Measurements from ENCODE around the gene PFN4.
"Not testable (repeated sequence)": the region's sequence is repeated elsewhere in the genome, so short reads cannot be mapped to it uniquely, and the experiment has no call there.

PFN4 gene

DNA sequence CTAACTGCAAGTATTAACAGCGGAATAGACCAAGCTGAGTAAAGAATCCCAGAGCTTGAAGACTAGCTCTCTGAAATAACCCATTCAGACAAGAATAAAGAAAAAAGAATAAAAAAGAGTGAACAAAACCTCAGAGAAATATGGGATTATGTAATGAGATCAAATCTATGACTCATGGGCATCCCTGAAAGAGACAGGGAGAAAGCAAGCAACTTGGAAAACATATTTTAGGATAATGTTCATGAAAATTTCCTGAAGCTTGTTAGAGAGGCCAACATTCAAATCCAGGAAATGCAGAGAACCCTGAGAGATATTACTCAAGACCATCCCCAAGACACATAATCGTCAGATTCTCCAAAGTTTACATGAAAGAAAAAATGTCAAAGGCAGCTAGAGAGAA is 17.3 kb downstream of the PFN4 start:
- DNase-seq (ENCODE audit: low read depth in 2 of 2), result peak; percentile 25 to 50
- TF ChIP-seq, protein P1, sequence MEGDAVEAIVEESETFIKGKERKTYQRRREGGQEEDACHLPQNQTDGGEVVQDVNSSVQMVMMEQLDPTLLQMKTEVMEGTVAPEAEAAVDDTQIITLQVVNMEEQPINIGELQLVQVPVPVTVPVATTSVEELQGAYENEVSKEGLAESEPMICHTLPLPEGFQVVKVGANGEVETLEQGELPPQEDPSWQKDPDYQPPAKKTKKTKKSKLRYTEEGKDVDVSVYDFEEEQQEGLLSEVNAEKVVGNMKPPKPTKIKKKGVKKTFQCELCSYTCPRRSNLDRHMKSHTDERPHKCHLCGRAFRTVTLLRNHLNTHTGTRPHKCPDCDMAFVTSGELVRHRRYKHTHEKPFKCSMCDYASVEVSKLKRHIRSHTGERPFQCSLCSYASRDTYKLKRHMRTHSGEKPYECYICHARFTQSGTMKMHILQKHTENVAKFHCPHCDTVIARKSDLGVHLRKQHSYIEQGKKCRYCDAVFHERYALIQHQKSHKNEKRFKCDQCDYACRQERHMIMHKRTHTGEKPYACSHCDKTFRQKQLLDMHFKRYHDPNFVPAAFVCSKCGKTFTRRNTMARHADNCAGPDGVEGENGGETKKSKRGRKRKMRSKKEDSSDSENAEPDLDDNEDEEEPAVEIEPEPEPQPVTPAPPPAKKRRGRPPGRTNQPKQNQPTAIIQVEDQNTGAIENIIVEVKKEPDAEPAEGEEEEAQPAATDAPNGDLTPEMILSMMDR (IDR thresholded peaks at IDR 0.05; ENCODE audit: low read depth, low read length), result no peak
- H3K4me3 ChIP-seq (replicated peaks in 1 of 2; ENCODE audit: low read depth in 2 of 2, low read length in 2 of 2), result no peak overlapping the region

GRCh38 chr2:24104906-24105305 is 18.2 kb downstream of the PFN4 start:
- TF ChIP-seq, protein P1 (IDR thresholded peaks at IDR 0.05; ENCODE audit: low read depth, low read length), result no peak
- H3K4me3 ChIP-seq (replicated peaks in 1 of 2; ENCODE audit: low read depth in 2 of 2, low read length in 2 of 2), result no peak overlapping the region
- no peak for DNase-seq (ENCODE audit: low read depth in 2 of 2)

DNA sequence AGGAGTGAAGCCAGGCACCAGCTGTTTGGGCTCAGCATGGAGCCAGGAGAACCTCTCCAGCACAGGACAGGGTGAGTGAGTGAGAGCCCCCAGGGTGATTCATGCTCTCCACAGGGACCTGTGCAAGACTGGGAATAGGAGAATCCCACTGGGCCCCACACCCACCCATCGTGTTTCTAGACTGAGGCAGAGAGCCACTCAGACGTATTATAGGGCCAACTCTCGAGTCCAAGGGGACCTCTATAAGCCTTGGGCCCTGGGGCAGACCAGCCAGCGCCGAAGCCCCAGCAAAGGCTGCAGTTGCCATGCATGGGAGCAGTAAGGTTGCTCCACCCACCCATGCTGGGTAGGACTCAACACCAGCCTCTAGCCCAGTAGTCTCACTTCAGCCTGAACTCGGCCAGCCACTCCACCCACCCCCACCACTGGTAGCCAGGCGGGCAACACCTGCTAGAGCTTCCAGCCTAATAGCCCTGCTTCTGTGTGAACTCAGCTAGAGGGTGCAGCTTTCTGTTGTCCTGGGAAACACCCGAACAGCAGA is 19.0 kb downstream of the PFN4 start:
- TF ChIP-seq, protein P1 (IDR thresholded peaks at IDR 0.05; ENCODE audit: low read depth, low read length), result no peak
- no peak overlapping the region for H3K4me3 ChIP-seq (replicated peaks in 1 of 2; ENCODE audit: low read depth in 2 of 2, low read length in 2 of 2)
- DNase-seq (ENCODE audit: low read depth in 2 of 2), result no peak

GRCh38 chr2:24102677-24103076 is 20.5 kb downstream of the PFN4 start:
- no peak overlapping the region for H3K4me3 ChIP-seq (replicated peaks in 1 of 2; ENCODE audit: low read depth in 2 of 2, low read length in 2 of 2)
- TF ChIP-seq, protein P1 (IDR thresholded peaks at IDR 0.05; ENCODE audit: low read depth, low read length), result no peak
- DNase-seq (ENCODE audit: low read depth in 2 of 2), result no peak

DNA sequence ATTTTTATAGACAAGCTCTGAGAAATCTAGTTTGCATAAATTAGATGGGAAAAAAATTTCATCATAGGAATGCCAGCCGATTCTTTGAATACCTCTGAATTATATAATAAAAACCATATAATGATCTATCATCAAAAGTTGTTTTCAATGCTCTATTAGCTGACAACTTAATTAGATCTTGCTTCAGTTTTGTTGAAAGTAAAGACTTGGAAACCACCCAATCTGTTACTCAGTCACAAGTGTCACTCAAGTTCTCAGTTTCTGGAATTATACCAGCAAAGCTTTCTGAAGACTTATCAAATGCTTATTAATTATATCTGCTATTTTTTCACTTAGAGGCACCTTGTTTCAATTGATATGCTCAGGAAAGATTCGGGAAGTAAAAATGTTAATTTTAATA is 21.1 kb downstream of the PFN4 start:
- TF ChIP-seq, protein P1 (IDR thresholded peaks at IDR 0.05; ENCODE audit: low read depth, low read length), result no peak
- no peak for DNase-seq (ENCODE audit: low read depth in 2 of 2)
- H3K4me3 ChIP-seq (replicated peaks in 1 of 2; ENCODE audit: low read depth in 2 of 2, low read length in 2 of 2), result no peak overlapping the region

DNA sequence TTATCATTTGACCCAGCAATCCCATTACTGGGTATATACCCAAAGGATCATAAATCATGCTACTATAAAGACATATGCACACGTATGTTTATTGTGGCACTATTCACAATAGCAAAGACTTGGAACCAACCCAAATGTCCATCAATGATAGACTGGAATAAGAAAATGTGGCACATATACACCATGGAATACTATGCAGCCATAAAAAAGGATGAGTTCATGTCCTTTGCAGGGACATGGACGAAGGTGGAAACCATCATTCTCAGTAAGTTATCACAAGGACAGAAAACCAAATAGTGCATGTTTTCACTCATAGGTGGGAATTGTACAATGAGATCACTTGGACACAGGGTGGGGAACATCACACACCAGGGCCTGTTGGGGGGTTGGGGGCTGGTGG is 22.4 kb downstream of the PFN4 start:
- DNase-seq (ENCODE audit: low read depth in 2 of 2); H3K4me3 ChIP-seq (replicated peaks in 1 of 2; ENCODE audit: low read depth in 2 of 2, low read length in 2 of 2): not testable (repeated sequence)

DNA sequence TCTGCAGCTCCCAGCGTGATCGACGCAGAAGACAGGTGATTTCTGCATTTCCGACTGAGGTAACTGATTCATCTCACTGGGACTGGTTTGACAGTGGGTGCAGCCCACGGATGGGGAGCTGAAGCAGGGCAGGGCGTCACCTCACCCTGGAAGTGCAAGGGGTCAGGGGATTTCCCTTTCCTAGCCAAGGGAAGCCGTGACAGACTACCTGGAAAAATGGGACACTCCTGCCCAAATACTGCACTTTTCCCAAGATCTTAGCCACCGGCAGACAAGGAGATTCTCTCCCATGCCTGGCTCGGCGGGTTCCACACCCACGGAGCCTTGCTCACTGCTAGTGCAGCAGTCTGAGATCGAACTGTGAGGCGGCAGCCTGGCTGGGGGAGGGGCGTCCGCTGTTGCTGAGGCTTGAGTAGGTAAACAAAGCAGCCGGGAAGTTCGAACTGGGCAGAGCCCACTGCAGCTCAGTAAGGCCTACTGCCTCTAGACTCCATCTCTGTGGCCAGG is 27.9 kb downstream of the PFN4 start:
- H3K4me3 ChIP-seq (replicated peaks in 1 of 2; ENCODE audit: low read depth in 2 of 2, low read length in 2 of 2); DNase-seq (ENCODE audit: low read depth in 2 of 2): not testable (repeated sequence)

DNA sequence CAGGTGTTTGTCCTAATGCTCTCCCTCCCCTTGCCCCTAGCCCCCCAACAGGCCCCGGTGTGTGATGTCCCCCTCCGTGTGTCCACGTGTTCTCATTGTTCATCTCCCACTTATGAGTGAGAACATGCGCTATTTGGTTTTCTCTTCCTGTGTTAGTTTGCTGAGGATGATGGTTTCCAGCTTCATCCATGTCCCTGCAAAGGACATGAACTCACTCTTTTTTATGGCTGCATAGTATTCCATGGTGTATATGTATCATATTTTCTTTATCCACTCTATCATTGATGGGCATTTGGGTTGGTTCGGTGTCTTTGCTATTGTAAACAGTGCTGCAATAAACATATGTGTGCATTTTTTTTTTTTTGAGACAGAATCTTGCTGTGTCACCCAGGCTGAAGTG is 29.9 kb downstream of the PFN4 start:
- not testable (repeated sequence) for H3K4me3 ChIP-seq (replicated peaks in 1 of 2; ENCODE audit: low read depth in 2 of 2, low read length in 2 of 2); DNase-seq (ENCODE audit: low read depth in 2 of 2)

All from cardiac fibroblast (primary cell).